MM.1S (cell line): ENCODE results near the gene FUT4.
"Not testable (repeated sequence)": the region's sequence is repeated elsewhere in the genome, so short reads cannot be mapped to it uniquely, and the experiment has no call there.

Source experiments
- DNase-seq: peaks from one replicate; pipeline ENCODE4 v3.0.0-alpha.2; 2015
- H2AFZ ChIP-seq: fragments of 300-600 bp; sonication (generic); 2 replicates; pipeline ENCODE4 v1.6.0; 2016; ENCODE audit warnings: antibody characterized with exemption, low read length
- H3F3A ChIP-seq: fragments of 300-600 bp; sonication (generic); 2 replicates; pipeline ENCODE4 v1.6.1; 2016; ENCODE audit warnings: mild to moderate bottlenecking, antibody characterized with exemption, low read length, moderate library complexity, mixed read lengths; ENCODE audit not compliant: insufficient read depth
- H3K27ac ChIP-seq: fragments of 300-600 bp; sonication (generic); 2 replicates; pipeline ENCODE4 v1.5.1; 2016; ENCODE audit warnings: mild to moderate bottlenecking, low read length
- H3K27me3 ChIP-seq: fragments of 300-600 bp; sonication (generic); replicated peaks from 2 replicates; pipeline ENCODE4 v1.6.0; 2016; ENCODE audit warnings: low read length; ENCODE audit not compliant: insufficient read depth
- H3K36me3 ChIP-seq: fragments of 300-600 bp; sonication (generic); replicated peaks from 2 replicates; pipeline ENCODE4 v1.6.1; 2016; ENCODE audit warnings: mild to moderate bottlenecking, low read length, mixed read lengths; ENCODE audit not compliant: insufficient read depth
- H3K4me1 ChIP-seq: fragments of 300-600 bp; sonication (generic); 2 replicates; pipeline ENCODE4 v1.6.1; 2016; ENCODE audit warnings: low read length, mixed read lengths
- H3K4me2 ChIP-seq: fragments of 300-600 bp; sonication (generic); 2 replicates; pipeline ENCODE4 v1.6.0; 2016; ENCODE audit warnings: low read depth, low read length
- H3K4me3 ChIP-seq: fragments of 300-600 bp; sonication (generic); 2 replicates; pipeline ENCODE4 v1.5.1; 2016; ENCODE audit warnings: low read length, mixed read lengths
- H3K79me2 ChIP-seq: fragments of 300-600 bp; sonication (generic); 2 replicates; pipeline ENCODE4 v1.6.1; 2016; ENCODE audit warnings: mixed run types, low read length, mixed read lengths
- H3K9ac ChIP-seq: fragments of 300-600 bp; sonication (generic); 2 replicates; pipeline ENCODE4 v1.6.1; 2016; ENCODE audit warnings: low read length, mixed read lengths
- H3K9me2 ChIP-seq: fragments of 300-600 bp; sonication (generic); replicated peaks from 2 replicates; pipeline ENCODE4 v1.6.1; 2016; ENCODE audit warnings: mild to moderate bottlenecking, low read length, mixed read lengths; ENCODE audit not compliant: insufficient read depth
- H3K9me3 ChIP-seq: fragments of 300-600 bp; sonication (generic); replicated peaks from 2 replicates; pipeline ENCODE4 v1.6.1; 2016; ENCODE audit warnings: mild to moderate bottlenecking, low read length, mixed read lengths; ENCODE audit not compliant: insufficient read depth
- H4K20me1 ChIP-seq: fragments of 300-600 bp; sonication (generic); 2 replicates; pipeline ENCODE4 v1.6.1; 2016; ENCODE audit warnings: mild to moderate bottlenecking, low read length, moderate library complexity, mixed read lengths; ENCODE audit not compliant: insufficient read depth
- CTCF ChIP-seq: fragments of 300-600 bp; sonication (generic); IDR thresholded peaks from 2 replicates; pipeline ENCODE4 v1.5.1; 2016; ENCODE audit warnings: antibody characterized with exemption, low read length, mixed read lengths
- EZH2 ChIP-seq: fragments of 300-600 bp; sonication (generic); optimal IDR thresholded peaks from 2 replicates; pipeline ENCODE3; 2017; ENCODE audit warnings: low read depth, mild to moderate bottlenecking, antibody characterized with exemption, low read length, mixed read lengths
- EZH2phosphoT487 ChIP-seq: fragments of 300-600 bp; sonication (generic); IDR thresholded peaks from 2 replicates; pipeline ENCODE4 v1.6.1; 2018; ENCODE audit warnings: antibody characterized with exemption, low read length

The FUT4 gene

GRCh38 chr11:94567181-94567670 lies 23.5 kb downstream of the FUT4 start, which contains the start of gene PIWIL4:
TSS of gene PIWIL4 (plus strand) at chr11:94567368. CDS start at chr11:94567519, 151 bp downstream.
- H3K4me2 ChIP-seq = no peak within 1 kb of the TSS
- H4K20me1 ChIP-seq = no peaks in the 10 kb centered on the region
- DNase-seq = no peak
- no peaks in the 10 kb centered on the region for H3K36me3 ChIP-seq
- H3K27me3 ChIP-seq = no peaks in the 10 kb centered on the region
- H3F3A ChIP-seq = no peaks in the 10 kb centered on the region
- no peak within 1 kb of the TSS for H2AFZ ChIP-seq
- H3K27ac ChIP-seq = no peak within 1 kb of the TSS
- no peaks in the 10 kb centered on the region for H3K79me2 ChIP-seq
- no peaks in the 10 kb centered on the region for H3K9me3 ChIP-seq
- H3K9ac ChIP-seq = no peak within 1 kb of the TSS
- no peak for TF ChIP-seq CTCF
- no peak for TF ChIP-seq EZH2
- no peak for TF ChIP-seq EZH2phosphoT487
- no peaks in the 10 kb centered on the region for H3K4me1 ChIP-seq
- no peak within 1 kb of the TSS for H3K4me3 ChIP-seq
- H3K9me2 ChIP-seq = no peaks in the 10 kb centered on the region

- no peaks in the 10 kb centered on the region for H3K9me3 ChIP-seq
- H4K20me1 ChIP-seq = no peaks in the 10 kb centered on the region
- no peak for DNase-seq
- no peak overlapping the region for H3K4me2 ChIP-seq
- H3K27ac ChIP-seq = no peak overlapping the region
- H3K36me3 ChIP-seq = no peaks in the 10 kb centered on the region
- H2AFZ ChIP-seq = no peak overlapping the region
- H3K9ac ChIP-seq = no peak overlapping the region
- H3K27me3 ChIP-seq = no peaks in the 10 kb centered on the region
- no peaks in the 10 kb centered on the region for H3K9me2 ChIP-seq
- H3F3A ChIP-seq = no peaks in the 10 kb centered on the region
- H3K4me3 ChIP-seq = no peak overlapping the region
- TF ChIP-seq EZH2 = no peak
- no peak for TF ChIP-seq CTCF
- no peak for TF ChIP-seq EZH2phosphoT487
- H3K79me2 ChIP-seq = no peaks in the 10 kb centered on the region
- H3K4me1 ChIP-seq = no peaks in the 10 kb centered on the region
These were observed 24.5 kb downstream of the FUT4 start for GRCh38 chr11:94568200-94568599.

GRCh38 chr11:94568717-94569116 lies 25.0 kb downstream of the FUT4 start:
- no peaks in the 10 kb centered on the region for H3K4me1 ChIP-seq
- H3F3A ChIP-seq = no peaks in the 10 kb centered on the region
- no peak overlapping the region for H3K27ac ChIP-seq
- H3K9me3 ChIP-seq = no peaks in the 10 kb centered on the region
- no peak overlapping the region for H2AFZ ChIP-seq
- no peaks in the 10 kb centered on the region for H3K9me2 ChIP-seq
- no peak for DNase-seq
- H3K9ac ChIP-seq = no peak overlapping the region
- no peak overlapping the region for H3K4me3 ChIP-seq
- no peaks in the 10 kb centered on the region for H3K36me3 ChIP-seq
- no peaks in the 10 kb centered on the region for H3K27me3 ChIP-seq
- H3K79me2 ChIP-seq = no peaks in the 10 kb centered on the region
- no peaks in the 10 kb centered on the region for H4K20me1 ChIP-seq
- H3K4me2 ChIP-seq = no peak overlapping the region
- TF ChIP-seq EZH2 = no peak
- no peak for TF ChIP-seq EZH2phosphoT487
- no peak for TF ChIP-seq CTCF

- not testable (repeated sequence) for H3K27me3 ChIP-seq, H3F3A ChIP-seq, H3K4me2 ChIP-seq, H3K79me2 ChIP-seq, H3K9ac ChIP-seq, H3K9me2 ChIP-seq, DNase-seq, H2AFZ ChIP-seq, H3K36me3 ChIP-seq, H3K4me1 ChIP-seq, H3K9me3 ChIP-seq, H4K20me1 ChIP-seq, H3K27ac ChIP-seq, H3K4me3 ChIP-seq
These were observed 29.3 kb downstream of the FUT4 start for GRCh38 chr11:94572975-94573374.
